ENCODE data around the gene KIRREL1.

KIRREL1 gene

DNA sequence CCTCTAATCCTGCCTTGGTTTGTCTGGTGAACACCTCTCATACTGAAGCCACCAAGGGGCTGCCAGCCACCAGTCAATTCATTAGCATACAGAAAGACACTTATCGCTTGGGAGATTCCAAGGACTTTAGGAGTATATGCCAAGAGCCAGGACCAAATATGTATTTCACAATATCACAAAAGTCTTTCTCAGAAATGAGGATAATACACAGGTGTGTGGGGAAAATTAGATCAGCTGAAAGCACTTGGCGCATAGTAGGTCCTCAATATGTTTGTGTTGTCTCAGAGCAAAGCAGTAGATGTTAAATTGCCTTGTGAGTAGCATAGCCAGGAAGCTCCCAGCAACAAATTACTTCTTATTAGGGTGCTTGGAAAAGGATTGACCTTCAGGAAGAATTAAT is 34.1 kb downstream of the KIRREL1 start:
- H3K36me3 ChIP-seq (ENCODE audit: control insufficient read depth, insufficient read depth, low read length) = no peaks in the 10 kb centered on the region
- TF ChIP-seq, protein P1, sequence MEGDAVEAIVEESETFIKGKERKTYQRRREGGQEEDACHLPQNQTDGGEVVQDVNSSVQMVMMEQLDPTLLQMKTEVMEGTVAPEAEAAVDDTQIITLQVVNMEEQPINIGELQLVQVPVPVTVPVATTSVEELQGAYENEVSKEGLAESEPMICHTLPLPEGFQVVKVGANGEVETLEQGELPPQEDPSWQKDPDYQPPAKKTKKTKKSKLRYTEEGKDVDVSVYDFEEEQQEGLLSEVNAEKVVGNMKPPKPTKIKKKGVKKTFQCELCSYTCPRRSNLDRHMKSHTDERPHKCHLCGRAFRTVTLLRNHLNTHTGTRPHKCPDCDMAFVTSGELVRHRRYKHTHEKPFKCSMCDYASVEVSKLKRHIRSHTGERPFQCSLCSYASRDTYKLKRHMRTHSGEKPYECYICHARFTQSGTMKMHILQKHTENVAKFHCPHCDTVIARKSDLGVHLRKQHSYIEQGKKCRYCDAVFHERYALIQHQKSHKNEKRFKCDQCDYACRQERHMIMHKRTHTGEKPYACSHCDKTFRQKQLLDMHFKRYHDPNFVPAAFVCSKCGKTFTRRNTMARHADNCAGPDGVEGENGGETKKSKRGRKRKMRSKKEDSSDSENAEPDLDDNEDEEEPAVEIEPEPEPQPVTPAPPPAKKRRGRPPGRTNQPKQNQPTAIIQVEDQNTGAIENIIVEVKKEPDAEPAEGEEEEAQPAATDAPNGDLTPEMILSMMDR (IDR thresholded peaks at IDR 0.05; ENCODE audit: insufficient read depth, low read length, poor library complexity, severe bottlenecking) = no peak
- H3K4me3 ChIP-seq (replicated peaks; ENCODE audit: low read depth, low read length) = no peak overlapping the region
- DNase-seq (ENCODE audit: extremely low read depth, insufficient read length) = no peak
- no peaks in the 10 kb centered on the region; the same call in 1 of the 2 replicates for H3K27me3 ChIP-seq (replicated peaks; ENCODE audit: control insufficient read depth, insufficient read depth, low read length)

DNA sequence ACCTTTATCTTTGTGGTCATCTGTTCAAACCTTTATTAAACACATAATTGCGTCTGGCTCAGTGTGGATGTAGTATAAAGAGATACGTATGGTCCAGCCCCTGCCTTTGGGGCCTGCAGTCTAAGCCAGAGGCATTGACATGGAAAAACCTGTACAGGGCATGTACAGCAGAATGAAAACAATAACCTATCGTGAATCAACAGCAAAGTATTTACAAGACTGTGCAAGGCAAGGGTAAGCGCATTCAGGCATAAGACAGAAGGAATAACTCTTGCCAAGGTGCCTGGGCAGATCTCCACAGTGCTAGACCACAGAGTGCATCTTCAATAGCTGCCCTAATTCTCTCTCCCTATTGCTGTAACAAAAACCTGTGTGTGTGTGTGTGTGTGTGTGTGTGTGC is 35.5 kb downstream of the KIRREL1 start:
- TF ChIP-seq, protein P1 (IDR thresholded peaks at IDR 0.05; ENCODE audit: insufficient read depth, low read length, poor library complexity, severe bottlenecking) = no peak
- Histone ChIP-seq H3K36me3 (ENCODE audit: control insufficient read depth, insufficient read depth, low read length) (no peaks in the 10 kb centered on the region), H3K27me3 (replicated peaks; ENCODE audit: control insufficient read depth, insufficient read depth, low read length) (no peaks in the 10 kb centered on the region; the same call in 1 of the 2 replicates), H3K4me3 (replicated peaks; ENCODE audit: low read depth, low read length) (no peak overlapping the region)
- no peak for DNase-seq (ENCODE audit: extremely low read depth, insufficient read length)

DNA sequence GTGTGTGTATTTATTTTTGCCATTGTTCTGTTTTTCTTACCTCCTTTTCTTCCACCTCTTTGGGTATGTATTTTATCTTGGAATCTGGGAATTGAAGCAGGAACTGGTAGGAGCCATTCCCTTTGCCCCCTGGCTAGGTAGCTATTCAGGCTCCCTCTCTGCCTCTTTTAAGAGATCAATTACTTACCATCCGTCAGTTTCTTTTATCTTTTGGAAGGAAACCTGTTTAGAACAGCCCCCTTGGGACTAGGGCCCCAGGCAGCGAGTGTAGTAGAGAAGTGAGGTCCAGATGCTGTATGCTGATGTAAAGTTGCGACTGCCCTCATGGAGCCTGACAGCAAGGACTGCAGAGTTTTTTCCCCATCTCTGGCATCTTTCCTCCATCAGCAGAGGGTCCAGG is 41.6 kb downstream of the KIRREL1 start:
- TF ChIP-seq, protein P1 (IDR thresholded peaks at IDR 0.05; ENCODE audit: insufficient read depth, low read length, poor library complexity, severe bottlenecking) = no peak
- Histone ChIP-seq H3K27me3 (replicated peaks; ENCODE audit: control insufficient read depth, insufficient read depth, low read length) (peaks cover 2% of the 10 kb centered on the region), H3K4me3 (replicated peaks; ENCODE audit: low read depth, low read length) (no peak overlapping the region), H3K36me3 (ENCODE audit: control insufficient read depth, insufficient read depth, low read length) (no peaks in the 10 kb centered on the region)
- DNase-seq (ENCODE audit: extremely low read depth, insufficient read length) = no peak

DNA sequence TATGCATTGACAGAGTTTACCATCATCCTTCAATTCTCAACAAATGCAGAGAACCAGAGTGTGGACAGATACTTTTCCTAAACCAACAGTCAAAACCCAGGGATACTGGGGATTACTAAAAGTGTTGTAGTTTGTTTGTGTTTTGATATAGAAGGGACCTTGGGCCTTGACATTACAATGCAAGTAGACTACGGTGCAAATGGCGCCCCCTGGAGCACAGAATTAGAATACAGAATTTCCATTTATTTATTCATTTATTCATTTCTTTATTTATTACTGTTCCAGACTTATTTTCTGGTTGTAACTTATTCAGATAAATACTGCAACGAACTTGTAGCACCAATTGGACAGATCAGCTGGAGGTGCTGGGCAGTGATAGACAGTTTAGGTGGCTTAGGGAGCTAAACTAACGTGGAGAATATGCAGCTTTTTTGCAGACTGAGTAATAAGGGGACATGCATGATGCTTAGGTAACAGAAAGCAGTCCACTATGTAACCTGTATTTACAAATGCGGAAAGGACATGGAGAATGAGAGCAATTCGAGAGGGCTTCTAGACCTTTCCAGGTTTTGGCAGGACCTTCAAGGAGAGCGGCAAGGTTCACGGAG is 42.6 kb downstream of the KIRREL1 start:
- TF ChIP-seq, protein P1 (IDR thresholded peaks at IDR 0.05; ENCODE audit: insufficient read depth, low read length, poor library complexity, severe bottlenecking) = peak; percentile 58
- Histone ChIP-seq H3K36me3 (ENCODE audit: control insufficient read depth, insufficient read depth, low read length) (no peaks in the 10 kb centered on the region), H3K27me3 (replicated peaks; ENCODE audit: control insufficient read depth, insufficient read depth, low read length) (peaks cover 2% of the 10 kb centered on the region), H3K4me3 (replicated peaks; ENCODE audit: low read depth, low read length) (no peak overlapping the region)
- no peak for DNase-seq (ENCODE audit: extremely low read depth, insufficient read length)

DNA sequence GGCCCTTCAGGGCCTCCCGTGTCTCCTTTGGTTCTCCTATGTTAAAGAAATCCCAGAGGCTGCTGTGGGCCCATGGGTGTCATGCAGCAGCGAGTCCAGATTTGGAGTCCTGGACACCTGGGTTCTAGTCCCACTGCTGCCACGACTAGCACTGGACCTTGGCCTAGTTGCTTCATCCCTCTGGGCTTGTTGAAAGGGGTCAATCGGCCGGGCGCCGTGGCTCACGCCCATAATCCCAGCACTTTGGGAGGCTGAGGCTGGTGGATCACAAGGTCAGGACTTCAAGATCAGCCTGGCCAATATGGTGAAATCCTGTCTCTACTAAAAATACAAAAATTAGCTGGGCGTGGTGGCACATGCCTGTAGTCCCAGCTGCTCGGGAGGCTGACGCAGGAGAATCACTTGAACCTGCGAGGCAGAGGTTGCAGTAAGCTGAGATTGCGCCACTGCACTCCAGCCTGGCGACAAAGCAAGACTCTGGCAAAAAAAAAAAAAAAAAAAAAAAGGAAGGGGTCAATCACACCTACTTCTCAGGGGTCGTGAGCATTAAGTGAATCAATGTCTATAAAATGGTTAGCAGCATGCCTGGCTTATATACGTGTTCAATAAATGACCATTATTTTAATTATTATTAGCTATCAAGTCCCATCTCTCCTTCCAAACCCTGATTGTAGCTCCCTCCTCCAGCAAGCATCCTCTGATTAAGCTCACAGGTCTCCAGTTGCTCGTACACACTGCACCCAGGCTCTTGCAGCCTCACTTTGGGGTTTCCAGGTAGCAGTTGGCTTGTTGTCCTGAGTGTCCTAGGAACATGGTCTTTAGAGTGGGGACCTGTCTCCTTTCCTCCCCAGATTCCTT is 43.8 kb downstream of the KIRREL1 start:
- DNase-seq (ENCODE audit: extremely low read depth, insufficient read length) = no peak
- Histone ChIP-seq H3K4me3 (replicated peaks; ENCODE audit: low read depth, low read length) (no peak overlapping the region), H3K27me3 (replicated peaks; ENCODE audit: control insufficient read depth, insufficient read depth, low read length) (peaks cover 2% of the 10 kb centered on the region), H3K36me3 (ENCODE audit: control insufficient read depth, insufficient read depth, low read length) (no peaks in the 10 kb centered on the region)
- TF ChIP-seq, protein P1 (IDR thresholded peaks at IDR 0.05; ENCODE audit: insufficient read depth, low read length, poor library complexity, severe bottlenecking) = no peak
